Gastroesophageal sphincter (tissue), 4 donors: ENCODE results near the gene RFC2. TPM values are rescaled to one million over a fixed set of nuclear protein-coding genes. Genes with fewer than 3 reads are reported as not detected.

Experiments used
- ATAC-seq: fragments of 150-250 bp; one replicate; pipeline ENCODE4 v1.9.1; 2016; ENCODE audit warnings: mild to moderate bottlenecking, moderate library complexity
- H3K27ac ChIP-seq, 4 donors: fragments of 200-600 bp; sonication (generic) in 3 of 4; 1 replicate in 3 of 4; 2 replicates in 1 of 4; pipeline ENCODE4 v1.5.1; 2016 to 2019
- H3K27me3 ChIP-seq: fragments of 200-600 bp; sonication (generic); one replicate; pipeline ENCODE4 v1.5.1; 2019
- H3K36me3 ChIP-seq, 2 donors: fragments of 200-600 bp; sonication (generic); one replicate each; pipeline ENCODE4 v1.5.1; 2019; ENCODE audit warnings: control low read depth in 1 of 2
- H3K4me1 ChIP-seq, 3 donors: fragments of 200-600 bp; sonication (generic); 1 replicate in 2 of 3; 2 replicates in 1 of 3; pipeline ENCODE4 v1.5.1; 2016 to 2019; ENCODE audit warnings: control low read depth in 2 of 3
- H3K4me3 ChIP-seq, 2 donors: fragments of 200-600 bp; sonication (generic); one replicate each; pipeline ENCODE4 v1.5.1; 2019; ENCODE audit warnings: mild to moderate bottlenecking in 1 of 2, moderate library complexity in 1 of 2
- H3K9me3 ChIP-seq, 3 donors: fragments of 200-600 bp; sonication (generic); one replicate each; pipeline ENCODE4 v1.5.1; 2017 to 2019; ENCODE audit warnings: control low read depth in 2 of 3
- EP300 ChIP-seq: sonication (generic); formaldehyde crosslinking; IDR thresholded peaks from one replicate; pipeline ENCODE4 v1.6.1; 2017; ENCODE audit warnings: antibody characterized with exemption, mild to moderate bottlenecking
- POLR2A ChIP-seq, 2 donors: fragments of 450-650 bp; IDR thresholded peaks; one replicate each; pipeline ENCODE4 v1.6.1; 2017; ENCODE audit warnings: antibody characterized with exemption in 2 of 2, mild to moderate bottlenecking in 2 of 2, moderate library complexity in 1 of 2
- POLR2AphosphoS5 ChIP-seq: sonication (generic); formaldehyde crosslinking; IDR thresholded peaks from one replicate; pipeline ENCODE4 v1.6.1; 2017; ENCODE audit warnings: antibody characterized with exemption
- whole genome bisulfite sequencing, 2 donors: methylation state at CpG; one replicate each; pipeline ENCODE4 v1.1.5; 2018; ENCODE audit warnings: low coverage in 1 of 2; 5-methylcytosine and 5-hydroxymethylcytosine counted together
- total RNA-seq, 4 donors: library from RNA; depleted of rRNA; stranded (reverse); fragments of >200 nt; gene quantifications; one replicate each; pipeline ENCODE4 v1.1.0, GENCODE V29; 2016
- TF ChIP-seq, protein P1 (sequence below), 4 experiments: fragments of 200-600 bp in 2 of 4; fragments of 450-650 bp in 2 of 4; sonication (generic) in 1 of 4; IDR thresholded peaks; one replicate each; pipeline ENCODE4 v1.5.1; 2017 to 2019; ENCODE audit warnings: antibody characterized with exemption in 4 of 4, mild to moderate bottlenecking in 2 of 4, moderate library complexity in 2 of 4

Gene RFC2
- total RNA-seq, 4 donors from 2014 or later, result 11.3 to 12.2 (median 11.3) TPM

DNA sequence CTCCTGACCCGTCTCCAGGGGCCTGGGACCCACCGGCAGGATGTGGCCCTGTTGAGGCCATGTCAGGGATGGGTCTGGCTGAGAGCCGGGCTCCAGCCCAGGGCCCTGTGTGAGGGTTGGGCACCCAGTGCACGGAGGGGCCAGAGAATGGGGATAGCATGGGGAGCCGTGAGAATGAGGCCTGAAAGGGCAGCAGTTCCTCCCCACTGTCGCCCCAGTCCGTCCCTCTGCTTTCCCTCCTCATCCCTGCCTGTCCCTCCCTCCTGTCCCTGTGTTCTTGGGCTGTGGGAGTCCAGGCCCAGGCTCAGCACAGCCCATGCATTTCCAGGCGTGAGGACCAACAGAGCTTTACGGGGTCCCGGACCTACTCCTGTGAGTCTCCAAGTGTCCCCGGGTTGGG is 34.8 kb downstream of the RFC2 start:
- WGBS, 2 donors, result 60% methylated on average over 2 of the region's 11 CpGs; no CpG with 5 or more reads in 1 of the 2 donors
- no peaks in the 10 kb centered on the region for H3K4me1 ChIP-seq
- no peaks in the 10 kb centered on the region for H3K9me3 ChIP-seq
- no peak overlapping the region for H3K4me3 ChIP-seq
- H3K27ac ChIP-seq, result no peak overlapping the region
- TF ChIP-seq POLR2A (IDR thresholded peaks at IDR 0.05), result no peak
- TF ChIP-seq EP300, result no peak
- TF ChIP-seq POLR2AphosphoS5, result no peak
- TF ChIP-seq, protein P1, sequence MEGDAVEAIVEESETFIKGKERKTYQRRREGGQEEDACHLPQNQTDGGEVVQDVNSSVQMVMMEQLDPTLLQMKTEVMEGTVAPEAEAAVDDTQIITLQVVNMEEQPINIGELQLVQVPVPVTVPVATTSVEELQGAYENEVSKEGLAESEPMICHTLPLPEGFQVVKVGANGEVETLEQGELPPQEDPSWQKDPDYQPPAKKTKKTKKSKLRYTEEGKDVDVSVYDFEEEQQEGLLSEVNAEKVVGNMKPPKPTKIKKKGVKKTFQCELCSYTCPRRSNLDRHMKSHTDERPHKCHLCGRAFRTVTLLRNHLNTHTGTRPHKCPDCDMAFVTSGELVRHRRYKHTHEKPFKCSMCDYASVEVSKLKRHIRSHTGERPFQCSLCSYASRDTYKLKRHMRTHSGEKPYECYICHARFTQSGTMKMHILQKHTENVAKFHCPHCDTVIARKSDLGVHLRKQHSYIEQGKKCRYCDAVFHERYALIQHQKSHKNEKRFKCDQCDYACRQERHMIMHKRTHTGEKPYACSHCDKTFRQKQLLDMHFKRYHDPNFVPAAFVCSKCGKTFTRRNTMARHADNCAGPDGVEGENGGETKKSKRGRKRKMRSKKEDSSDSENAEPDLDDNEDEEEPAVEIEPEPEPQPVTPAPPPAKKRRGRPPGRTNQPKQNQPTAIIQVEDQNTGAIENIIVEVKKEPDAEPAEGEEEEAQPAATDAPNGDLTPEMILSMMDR (IDR thresholded peaks at IDR 0.05), result no peak
- peaks cover 0 to 3% of the 10 kb centered on the region in 2 donors for H3K36me3 ChIP-seq
- H3K27me3 ChIP-seq, result no peaks in the 10 kb centered on the region
- ATAC-seq, result no peak

DNA sequence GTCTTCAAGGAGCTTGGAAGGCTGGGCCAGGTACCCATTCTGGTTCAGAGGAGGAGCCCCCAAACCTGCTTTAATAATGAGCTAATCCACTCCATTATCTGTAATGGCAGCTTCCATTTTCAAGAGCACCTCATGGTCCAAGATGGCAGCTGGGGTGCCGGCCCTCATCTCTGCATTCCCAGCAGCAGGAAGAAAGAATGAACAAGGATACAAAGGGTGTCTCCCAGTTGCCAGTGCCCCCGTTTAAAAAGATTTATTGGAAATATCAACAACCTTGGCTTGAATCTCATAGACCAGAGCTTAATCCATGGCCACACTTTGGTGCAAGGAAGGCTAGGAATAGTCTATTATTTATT is 35.9 kb downstream of the RFC2 start:
- WGBS, 2 donors, result 66 to 89% methylated on average over 2 of the region's 2 CpGs
- no peak overlapping the region for H3K4me3 ChIP-seq
- no peaks in the 10 kb centered on the region for H3K4me1 ChIP-seq
- no peaks in the 10 kb centered on the region for H3K9me3 ChIP-seq
- no peaks in the 10 kb centered on the region for H3K27me3 ChIP-seq
- H3K27ac ChIP-seq, result no peak overlapping the region
- no peaks in the 10 kb centered on the region for H3K36me3 ChIP-seq
- TF ChIP-seq EP300 (no peak), POLR2AphosphoS5 (no peak), POLR2A (IDR thresholded peaks at IDR 0.05) (no peak)
- TF ChIP-seq, protein P1 (IDR thresholded peaks at IDR 0.05), result no peak
- ATAC-seq, result no peak

DNA sequence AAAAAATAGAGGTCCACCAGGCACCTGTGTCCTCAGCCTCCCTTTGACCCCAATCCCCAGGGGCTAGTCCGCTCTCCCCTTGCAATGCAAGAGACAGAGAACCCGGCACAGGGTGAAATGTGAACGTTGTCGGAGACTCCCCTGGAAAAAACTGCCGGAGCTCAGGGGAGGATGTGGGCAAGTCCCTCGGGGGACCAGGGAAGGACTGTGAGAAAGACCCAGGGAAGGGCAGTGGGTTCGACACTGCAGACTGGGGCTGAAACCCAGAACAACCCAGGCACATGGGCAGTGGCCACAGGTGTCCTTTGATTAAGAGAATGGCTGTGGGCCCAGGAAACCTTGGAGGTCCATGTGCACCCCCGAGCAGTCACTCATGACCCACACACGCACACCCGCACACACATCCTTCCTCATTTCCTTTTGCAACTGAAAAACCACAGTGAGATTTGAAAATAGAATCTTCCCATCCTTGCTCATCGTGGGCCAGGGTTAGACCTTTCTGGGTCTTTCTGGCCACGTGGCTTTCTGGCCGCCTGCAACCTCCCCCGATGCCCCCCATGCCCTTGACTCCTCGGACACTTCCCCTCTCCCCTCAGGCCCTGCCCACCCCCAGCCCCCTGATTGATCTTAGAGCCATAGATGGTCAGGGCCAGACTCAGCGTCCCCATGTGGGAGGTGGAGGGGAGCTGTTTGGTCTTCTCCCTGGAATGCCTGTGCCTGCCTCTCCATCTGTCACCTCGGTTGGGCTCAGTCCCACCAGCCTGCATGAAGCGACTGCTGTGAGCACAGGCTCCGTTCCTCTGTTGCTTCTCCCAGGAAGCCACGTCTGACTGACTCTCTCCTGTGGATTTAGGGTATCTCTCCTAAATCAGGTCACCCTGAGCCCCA is 36.5 kb downstream of the RFC2 start:
- Histone ChIP-seq H3K27me3 (no peaks in the 10 kb centered on the region), H3K4me1 (no peaks in the 10 kb centered on the region), H3K4me3 (no peak overlapping the region), H3K36me3 (no peaks in the 10 kb centered on the region), H3K9me3 (no peaks in the 10 kb centered on the region), H3K27ac (no peak overlapping the region)
- TF ChIP-seq POLR2AphosphoS5, result no peak
- TF ChIP-seq POLR2A (IDR thresholded peaks at IDR 0.05), result no peak
- TF ChIP-seq EP300, result no peak
- TF ChIP-seq, protein P1 (IDR thresholded peaks at IDR 0.05), result no peak
- WGBS, 2 donors, result 20 to 49% methylated on average over 2 to 11 of the region's 20 CpGs
- no peak for ATAC-seq

DNA sequence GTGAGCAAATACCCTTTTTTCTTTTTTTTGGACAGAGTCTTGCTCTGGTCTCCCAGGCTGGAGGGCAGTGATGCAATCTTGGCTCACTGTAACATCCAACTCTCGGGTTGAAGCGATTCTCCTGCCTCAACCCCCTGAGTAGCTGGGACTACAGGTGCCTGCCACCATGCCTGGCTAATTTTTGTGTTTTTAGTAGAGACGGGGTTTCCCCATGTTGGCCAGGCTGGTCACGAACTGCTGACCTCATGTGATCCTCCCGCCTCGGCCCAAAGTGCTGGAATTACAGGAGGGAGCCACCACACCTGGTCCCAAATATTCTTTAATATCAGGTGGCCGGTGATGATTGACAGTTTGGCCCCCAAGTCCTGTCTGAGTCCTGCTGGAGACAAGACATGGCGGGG is 37.8 kb downstream of the RFC2 start:
- Histone ChIP-seq H3K4me3 (no peak overlapping the region), H3K27me3 (no peaks in the 10 kb centered on the region), H3K4me1 (no peaks in the 10 kb centered on the region), H3K36me3 (no peaks in the 10 kb centered on the region), H3K27ac (no peak overlapping the region), H3K9me3 (no peaks in the 10 kb centered on the region)
- no peak for ATAC-seq
- TF ChIP-seq, protein P1 (IDR thresholded peaks at IDR 0.05), result no peak
- no peak for TF ChIP-seq POLR2AphosphoS5
- no peak for TF ChIP-seq EP300
- TF ChIP-seq POLR2A (IDR thresholded peaks at IDR 0.05), result no peak
- WGBS, 2 donors, result 20% methylated on average over 1 of the region's 8 CpGs; no CpG with 5 or more reads in 1 of the 2 donors

GRCh38 chr7:74215921-74216320 is 38.3 kb downstream of the RFC2 start:
- no peak overlapping the region for H3K27ac ChIP-seq
- H3K27me3 ChIP-seq, result no peaks in the 10 kb centered on the region
- ATAC-seq, result no peak
- no peaks in the 10 kb centered on the region for H3K9me3 ChIP-seq
- 85 to 97% methylated on average over 6 to 9 of the region's 15 CpGs for WGBS, 2 donors
- H3K36me3 ChIP-seq, result no peaks in the 10 kb centered on the region
- H3K4me3 ChIP-seq, result no peak overlapping the region
- no peaks in the 10 kb centered on the region for H3K4me1 ChIP-seq
- TF ChIP-seq POLR2AphosphoS5, result no peak
- TF ChIP-seq POLR2A (IDR thresholded peaks at IDR 0.05), result no peak
- TF ChIP-seq EP300, result no peak
- TF ChIP-seq, protein P1 (IDR thresholded peaks at IDR 0.05), result no peak
